GM19452 (cell line): ENCODE measurements around the gene MYLK4.

ENCODE experiments used
- ATAC-seq: cut with Tn5 transposase; IDR thresholded peaks from one replicate; pipeline ENCODE4 v1.9.1; 2021; ENCODE audit not compliant: unreplicated experiment

MYLK4 gene

DNA sequence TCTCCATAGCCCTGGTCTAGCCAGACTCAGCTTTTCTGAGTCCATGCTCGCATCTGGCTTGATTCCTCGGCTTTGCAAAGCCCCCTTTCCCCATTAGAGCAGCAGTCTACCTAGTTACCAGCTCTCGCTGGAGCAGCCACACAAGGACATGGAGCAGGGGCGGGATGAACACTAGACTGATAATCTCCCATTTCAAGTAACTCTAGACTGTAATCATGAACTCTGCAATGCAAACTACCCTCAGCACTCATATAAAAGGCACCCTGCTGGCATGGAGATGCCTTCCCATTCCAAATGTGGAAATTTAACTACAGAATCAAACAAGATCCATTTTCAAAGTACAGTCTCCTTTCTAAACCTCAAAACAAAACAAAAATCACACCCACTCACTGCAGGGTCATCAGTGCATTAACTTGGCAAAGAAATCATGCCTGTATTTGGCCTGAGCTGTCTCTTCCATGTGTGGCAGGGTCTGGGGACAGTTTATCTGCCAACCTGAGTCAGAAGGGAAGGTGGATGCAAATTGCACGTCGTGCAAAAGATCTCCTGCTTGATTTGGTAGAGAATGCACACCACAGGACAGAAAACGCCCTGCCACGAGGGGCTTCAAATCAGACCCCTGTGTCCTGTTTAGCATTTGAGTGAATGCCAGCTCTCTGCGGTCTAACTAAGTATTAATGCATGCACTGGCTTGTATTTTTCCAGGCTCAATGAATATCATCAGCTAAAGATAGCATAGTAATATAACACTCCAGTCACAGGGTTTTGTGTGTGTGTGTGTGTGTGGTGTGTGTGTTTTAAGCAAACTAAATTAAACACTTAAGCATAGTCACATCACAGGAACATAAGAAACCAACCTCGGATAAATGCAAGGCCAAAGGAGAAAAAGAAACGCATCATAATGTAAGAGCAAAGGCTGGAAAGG, 85.3 kb downstream of the MYLK4 start:
- no peak for ATAC-seq

DNA sequence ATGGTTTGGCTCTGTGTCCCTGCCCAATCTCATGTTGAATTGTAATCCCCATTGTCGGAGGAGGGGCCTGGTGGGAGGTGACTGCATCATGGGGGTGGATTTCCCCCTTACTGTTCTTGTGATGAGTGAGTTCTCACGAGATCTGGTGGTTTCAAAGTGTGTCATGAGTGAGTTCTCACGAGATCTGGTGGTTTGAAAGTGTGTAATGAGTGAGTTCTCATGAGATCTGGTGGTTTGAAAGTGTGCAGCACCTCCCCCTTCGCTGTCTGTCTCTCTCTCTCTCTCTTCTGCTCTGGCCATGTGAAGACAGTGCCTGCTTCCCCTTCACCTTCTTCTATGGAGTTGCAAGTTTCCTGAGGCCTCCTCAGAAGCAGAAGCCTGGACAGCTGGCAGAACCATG, 87.6 kb downstream of the MYLK4 start:
- no peak for ATAC-seq

DNA sequence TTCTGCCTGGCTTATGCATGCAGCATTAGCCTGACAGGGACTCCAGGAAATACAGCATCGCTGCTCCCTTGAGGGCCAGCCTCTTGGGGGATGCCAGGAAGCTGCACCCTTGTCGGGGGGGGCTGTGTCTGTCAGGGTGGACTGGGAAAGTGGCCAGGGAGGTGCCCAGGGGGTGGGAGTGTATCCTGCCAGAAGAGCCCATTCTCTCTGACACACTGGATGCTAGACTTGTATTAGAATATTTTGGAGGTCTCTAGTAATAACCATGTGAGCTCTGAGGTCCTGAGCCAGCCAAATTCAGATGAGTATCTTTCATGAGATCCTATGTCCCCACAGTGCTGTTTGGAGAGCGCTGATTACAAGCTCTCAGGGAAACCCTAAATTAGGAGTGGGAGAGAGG, 89.1 kb downstream of the MYLK4 start:
- ATAC-seq: no peak

DNA sequence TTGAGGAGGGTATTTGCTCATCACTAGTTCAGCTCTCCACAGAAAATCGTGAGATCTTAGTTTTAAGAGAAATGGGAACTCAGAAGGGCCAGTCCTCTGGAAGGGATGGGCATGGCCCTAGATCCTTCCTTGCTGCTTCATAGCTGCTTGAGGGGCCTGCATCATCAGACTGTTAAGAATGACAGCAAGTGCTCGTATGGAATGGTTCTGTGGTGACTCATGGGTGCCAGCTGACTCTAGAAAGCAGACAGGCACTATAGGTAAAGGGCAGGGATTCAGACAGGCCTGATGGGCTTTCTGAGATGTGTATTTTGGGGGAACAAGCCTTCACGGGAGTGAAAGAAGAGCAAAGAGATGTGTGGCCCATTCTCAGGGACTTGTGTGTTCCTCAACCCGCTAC, 90.8 kb downstream of the MYLK4 start:
- no peak for ATAC-seq

DNA sequence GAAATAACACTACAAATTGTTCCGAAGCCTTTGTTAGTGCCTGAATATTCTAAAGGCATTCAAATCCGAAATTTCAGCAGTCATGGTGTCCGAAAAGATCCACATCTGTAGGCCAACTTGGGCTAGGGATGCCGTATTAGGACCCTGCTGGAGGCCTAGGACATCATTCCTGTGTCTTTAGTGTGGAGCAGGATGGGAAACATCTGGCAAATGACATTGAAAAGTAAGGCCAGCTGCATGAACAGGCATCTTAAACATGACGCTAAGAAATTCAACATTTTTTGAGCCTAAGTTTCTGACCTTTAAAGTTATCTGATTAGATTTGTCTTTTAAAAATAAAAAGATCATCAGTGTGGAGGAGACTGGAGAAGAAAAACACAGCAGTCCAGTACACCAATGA, 91.3 kb downstream of the MYLK4 start:
- ATAC-seq: no peak

DNA sequence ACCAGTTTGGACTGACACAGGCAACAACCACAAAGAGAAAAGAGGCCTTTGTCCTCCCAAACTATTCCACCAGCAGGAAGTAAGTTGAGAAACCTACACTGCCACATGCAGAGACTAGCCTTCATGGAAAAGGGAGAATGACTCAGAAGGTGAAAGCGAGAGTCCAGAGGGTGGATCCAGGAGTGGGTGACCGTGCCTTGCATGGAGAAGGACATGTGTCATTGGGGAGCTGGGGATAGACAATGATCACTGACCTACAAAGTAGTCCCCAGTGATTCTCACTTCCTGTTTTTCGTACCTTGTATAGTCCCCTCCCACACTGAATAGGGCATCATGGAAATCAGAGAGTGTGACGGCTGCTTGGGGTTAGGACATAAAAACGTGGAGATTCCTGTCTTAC, 91.9 kb downstream of the MYLK4 start:
- peak; percentile 74 for ATAC-seq

DNA sequence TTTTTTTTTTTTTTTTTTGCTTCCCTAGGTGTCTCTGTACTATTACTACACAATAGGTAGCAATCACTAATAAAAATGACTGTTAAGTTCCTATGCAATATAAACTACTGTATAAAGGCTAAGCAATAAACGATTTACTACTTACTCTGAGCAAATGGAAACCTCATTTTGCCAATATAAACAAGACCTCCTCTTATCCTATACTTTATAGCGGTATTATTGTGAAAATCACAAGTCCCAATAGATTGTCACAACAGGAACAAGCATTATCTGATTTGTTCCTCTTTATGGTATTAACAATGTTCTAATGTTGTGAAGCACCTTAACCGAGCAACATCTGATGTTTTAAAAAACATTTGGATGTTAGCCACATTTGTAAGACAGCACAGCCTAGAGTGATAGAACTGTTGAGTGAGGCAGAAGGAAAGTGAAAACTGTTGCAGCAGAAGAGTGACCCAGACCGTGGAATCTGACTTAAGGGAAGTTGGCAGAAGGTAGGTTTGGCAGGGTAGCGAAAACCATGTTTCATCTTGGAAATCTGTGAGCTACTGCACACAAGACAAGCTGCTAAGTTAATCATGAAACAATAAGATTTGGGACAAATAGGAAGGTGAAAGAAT, 94.2 kb downstream of the MYLK4 start:
- ATAC-seq: no peak

DNA sequence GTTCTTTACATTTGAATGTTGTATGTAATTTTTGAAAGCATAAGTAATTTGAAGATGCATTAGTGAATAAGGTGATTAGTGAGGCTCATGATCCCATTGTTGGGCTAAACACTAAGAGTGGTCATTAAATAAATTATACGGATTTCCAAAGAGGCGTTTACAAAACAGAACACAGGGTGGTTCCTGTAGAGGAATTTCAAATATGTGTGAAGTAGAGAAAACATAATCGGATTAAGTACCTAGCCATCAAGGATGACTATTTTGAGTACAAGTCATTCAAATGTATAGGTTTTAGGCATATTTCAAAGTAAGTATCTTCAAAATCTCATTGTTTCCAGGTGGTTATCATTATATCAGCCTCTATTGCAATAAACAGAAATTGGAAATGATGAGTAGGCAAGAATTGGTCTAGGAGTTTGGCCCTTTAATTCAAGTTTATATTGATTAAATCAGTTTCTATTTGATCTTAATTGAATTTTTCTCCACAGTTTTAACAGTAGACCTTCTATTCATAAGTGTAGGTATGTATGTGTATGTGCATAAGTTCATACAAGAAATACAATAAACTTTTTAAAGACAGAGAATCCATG, 94.8 kb downstream of the MYLK4 start:
- no peak for ATAC-seq

DNA sequence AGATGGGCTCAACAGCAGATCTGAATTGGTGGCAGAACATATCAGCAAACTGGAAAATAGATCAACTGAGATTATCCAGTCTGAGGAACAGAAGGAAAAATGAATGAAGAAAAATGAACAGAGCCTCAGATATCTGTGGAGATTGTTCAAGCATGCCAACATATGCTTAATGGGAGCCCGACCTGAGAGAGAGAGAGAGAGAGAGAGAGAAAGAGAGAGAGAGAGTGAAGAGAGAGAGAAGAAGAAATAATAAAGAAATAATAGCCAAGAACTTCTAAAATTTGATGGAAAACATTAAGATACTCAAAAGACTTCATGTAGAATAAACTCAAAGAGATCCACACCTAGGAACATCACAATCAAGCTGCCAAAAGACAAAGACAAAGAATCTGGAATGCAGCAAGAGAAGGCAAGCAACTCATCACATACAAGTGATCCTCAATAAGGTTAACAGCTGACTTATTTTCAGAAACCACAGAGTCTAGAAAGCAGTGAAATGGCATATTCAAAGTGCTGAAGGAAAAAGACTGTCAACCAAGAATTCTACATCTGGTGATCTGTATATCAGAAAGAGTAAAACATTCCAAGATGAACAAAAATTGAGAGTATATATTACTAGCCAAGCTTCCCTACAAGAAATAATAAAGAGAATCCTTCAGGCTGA, 97.2 kb downstream of the MYLK4 start:
- no peak for ATAC-seq

DNA sequence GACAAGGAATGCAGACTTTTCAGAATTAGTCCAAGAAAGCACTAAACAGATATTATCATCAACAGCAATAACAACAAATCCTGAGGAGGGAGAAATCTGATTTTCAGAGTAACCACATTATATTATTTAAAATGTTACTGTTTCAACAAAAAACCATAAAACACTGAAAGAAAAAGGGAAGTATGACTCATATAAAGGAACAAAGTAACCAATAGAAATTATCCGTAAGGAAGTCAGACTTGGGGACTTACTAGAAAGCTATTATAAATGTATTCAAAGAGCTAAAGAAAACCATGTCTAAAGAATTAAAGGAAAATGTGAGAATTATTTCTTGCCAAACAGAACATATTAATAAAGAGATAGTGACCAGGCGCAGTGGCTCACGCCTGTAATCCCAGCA, 98.1 kb downstream of the MYLK4 start:
- ATAC-seq: no peak

DNA sequence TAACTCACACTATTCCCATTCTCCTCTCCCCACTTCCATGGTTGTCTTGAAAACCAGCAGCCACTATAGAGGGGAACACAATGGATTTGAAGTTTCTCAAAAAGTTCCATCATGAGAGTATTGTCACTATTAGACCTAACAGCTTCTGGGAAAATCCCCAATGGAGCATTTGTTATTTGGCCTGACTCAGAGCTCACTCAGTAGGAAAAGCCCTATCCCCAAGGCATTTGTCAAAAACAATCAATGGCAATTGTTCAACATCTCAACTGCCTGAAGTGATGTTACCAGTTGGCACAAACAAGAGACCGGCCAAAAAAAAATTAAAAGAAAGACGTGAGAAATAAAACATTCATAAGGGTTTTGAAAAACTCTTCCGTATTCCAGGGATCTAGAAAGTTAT, 98.8 kb downstream of the MYLK4 start:
- ATAC-seq: no peak

DNA sequence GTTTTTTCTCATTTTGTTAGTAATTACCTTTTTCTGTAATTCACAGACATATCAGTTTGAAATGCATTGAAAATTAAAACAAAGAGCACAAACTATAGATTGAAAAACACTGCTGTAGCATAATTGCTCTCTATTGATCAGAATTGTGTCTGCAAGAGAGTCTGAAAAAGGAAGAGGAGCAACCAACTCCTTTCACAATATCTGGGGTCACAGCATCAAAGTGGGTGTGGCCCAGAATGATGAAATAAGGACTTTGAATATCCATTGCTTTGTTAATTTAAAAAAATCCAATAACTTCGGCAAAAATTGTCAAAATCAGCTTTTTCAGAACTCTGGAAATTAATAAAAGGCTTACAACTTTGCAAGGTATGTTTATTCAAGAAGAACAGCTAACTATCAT, 99.2 kb downstream of the MYLK4 start:
- ATAC-seq: no peak

DNA sequence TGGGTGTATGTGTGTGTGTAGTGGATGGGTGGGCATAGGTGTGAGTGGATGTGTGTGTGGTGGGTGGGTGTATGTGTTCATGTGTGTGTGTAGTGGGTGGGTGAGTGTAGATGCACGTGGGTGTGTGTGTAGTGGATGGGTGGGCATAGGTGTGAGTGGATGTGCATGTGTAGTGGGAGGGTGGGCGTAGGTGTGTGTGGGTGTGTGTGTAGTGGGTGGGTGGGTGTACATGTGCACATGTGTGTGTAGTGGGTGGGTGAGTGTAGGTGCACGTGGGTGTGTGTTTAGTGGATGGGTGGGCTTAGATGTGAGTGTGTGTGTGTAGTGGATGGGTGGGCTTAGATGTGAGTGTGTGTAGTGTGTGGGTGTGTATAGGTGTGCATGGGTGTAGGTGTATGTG, 104.4 kb downstream of the MYLK4 start:
- ATAC-seq: no peak

DNA sequence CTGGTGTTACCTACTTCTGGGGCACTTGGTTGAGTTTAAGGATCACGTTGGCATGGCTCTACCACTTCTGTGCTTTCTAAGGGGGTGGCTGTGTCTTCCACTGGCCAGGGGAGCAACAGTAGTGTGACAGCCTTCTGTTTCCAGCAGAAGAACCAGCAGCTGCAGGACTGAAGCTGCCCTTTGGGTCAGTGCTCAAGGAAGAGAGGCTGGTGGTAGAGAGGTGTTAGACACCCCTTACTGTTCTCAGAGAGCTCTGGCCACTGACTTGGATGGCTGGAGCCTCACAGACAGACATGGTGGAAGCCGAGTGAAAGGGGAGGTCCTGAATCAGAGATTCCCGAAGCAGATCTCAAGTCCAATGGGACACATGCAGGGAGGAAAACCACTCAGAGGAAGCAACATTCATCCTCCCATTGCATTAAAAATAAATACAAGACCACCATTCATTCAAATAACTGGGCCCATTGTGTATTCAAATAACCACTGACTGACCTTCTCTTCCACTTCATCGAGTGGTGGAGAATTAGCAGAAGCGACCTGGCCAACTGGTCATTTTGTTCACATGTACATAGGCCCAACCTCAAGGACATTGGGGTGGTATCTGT, 106.7 kb downstream of the MYLK4 start:
- no peak for ATAC-seq

DNA sequence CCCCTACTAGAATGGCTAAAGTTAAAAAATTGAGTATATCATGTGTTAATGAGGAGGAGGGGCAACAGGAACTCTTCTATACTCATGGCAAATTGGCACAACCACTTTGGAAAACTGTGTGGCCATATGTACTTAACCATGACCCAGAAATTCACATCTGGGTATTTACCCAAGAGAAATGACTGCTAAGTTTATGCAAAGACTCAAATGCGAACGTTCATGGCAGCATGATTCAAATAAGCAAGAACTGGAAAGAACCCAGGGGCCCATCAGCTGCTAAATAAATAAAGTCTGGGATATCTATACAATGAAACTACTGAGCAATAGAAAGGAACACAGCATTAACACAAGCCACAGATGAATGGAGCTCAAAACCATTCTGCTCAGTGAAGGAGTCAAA, 107.6 kb downstream of the MYLK4 start:
- ATAC-seq: no peak

DNA sequence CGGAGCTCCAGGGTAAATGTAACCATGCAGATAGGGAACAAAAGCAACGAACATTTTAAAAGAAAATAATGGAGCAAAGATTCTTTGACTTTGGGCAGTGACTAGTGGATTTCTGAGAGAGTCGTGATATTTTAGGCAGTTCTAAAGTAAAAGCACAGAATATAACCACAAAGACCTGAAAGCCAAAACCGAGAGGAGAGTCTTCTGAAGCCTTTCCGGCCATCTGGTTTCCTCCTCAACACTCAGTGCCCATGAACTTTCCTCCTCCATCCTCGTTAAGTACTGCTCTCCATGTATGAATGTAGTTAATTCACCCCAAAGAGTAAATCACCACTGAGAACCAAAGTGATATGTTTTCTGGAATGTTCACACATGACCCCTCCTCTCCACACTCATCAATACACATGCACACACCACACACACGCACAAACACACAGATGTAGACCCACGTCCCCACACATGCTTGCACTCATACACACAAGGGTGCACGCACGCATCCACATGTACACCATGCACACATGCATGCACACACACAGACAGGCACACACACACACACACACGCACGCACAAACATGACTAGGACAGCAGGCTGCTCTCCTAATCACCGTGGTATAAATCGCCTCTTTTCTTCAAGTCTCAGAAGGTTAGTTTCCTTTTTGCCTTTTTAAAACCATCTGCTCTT, 109.5 kb downstream of the MYLK4 start:
- no peak for ATAC-seq

DNA sequence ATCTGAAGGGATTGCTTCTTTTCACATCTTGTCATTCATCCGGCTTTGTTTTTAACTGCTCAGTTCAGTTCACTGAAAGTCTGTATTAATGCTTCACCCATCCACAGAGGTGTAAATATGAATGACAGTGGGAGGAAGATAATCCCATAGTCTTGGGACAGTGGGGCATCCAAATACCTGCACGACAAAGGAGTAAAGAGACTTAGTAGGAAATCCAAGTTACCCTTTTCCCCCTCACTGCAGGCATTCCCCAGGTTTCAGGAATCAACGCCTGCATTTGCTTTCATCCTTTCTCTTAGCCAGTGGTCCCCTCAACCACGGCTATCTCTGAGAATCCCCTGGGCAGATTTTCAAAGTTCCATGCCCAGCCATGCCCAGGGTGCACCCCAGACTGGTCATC, 110.2 kb downstream of the MYLK4 start:
- ATAC-seq: no peak

DNA sequence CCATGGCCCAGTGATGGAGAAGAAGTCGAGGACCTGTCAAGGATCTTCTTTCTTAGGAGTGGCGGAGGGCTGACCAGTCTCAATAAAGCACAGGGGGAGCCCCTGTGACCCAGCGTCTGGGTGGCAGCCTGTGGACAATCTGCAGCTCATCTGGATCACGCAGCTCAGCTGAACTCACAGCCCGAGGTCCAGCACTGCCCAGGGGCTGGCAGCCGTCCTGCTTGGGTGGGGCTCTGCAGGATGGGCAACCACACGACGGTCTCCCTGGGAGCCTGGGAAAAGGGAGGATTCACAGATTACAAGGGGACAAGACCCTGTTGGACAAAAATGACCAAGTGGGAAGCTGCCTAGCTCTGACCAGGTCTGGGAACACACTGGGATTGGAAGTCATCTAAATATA, 110.8 kb downstream of the MYLK4 start:
- no peak for ATAC-seq

DNA sequence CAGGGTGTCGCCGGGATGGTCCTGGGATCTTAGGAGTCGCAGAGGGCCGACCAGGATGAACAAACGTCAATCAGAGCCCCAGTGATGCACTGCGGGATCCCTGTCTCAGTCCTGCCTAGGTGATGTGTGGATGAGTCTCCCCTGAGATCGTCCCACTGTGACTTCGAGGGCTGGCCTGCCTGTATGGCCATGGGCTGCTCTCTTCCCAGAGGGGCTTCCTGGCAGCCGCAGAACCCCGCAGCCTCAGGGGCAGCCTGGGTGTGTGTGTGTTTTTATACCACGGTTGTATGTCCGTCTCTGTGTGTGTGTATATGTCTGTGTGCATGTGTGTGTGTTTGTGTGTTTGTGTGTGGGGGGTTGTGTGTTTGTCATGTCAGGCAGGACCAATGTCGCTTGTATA, 111.6 kb downstream of the MYLK4 start:
- ATAC-seq: no peak

DNA sequence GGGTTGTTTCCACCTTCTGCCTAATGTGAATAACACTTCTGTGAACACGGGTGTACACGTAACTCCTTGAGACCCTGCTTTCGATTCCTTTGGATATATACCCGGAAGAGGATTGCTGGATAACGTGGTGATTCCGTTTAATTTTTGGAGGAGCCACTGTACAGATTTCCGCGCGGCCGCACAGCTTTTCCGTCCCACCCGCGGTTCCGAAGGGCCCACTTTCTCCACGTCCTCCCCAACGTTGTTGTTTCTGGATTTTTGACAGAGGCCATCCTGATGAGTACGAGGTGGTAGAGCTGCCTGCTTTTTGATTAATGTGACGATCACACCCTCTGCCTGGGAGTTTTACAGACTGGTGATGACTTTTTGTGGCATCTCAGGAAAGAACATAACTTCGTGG, 114.0 kb downstream of the MYLK4 start:
- no peak for ATAC-seq

DNA sequence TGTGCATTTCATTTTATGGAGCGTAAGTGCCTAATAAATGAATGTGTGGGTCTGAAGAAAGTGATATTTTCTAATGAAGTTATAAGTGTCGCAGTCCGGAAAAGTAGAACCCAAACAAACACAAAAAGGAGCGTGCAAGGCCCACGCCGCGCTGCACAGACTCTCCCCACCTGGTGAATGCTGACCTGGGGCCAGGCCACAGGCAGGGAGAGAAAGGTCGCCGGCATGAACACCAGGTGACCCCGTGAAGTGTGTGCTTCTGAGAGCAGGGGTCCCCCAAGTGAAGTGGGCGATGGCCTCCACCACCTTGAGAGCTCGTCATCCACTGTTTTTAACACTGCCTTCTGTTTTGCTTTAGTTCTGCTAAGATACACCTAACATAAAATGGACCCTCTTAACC, 114.8 kb downstream of the MYLK4 start:
- no peak for ATAC-seq
